ENCODE results near the gene TMEM212.

DNA sequence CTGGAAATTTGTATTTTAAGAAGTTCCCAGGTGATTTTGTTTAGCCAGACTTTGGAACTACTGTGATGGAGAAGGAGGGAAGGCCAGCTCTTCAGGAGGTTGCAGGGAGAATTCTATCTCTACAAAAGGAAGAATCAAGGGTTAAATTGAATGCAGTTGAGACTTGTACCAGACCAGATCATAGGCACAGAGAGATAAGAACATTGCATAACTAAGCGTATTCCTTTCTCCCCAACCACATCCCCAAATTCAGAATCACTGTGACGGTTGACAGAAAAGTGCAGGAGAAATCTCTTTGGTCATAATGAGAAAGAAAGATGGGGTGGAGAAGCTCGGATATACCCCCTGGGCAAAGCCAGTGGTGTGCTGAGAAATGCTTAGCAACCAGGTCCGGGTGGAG lies 40.1 kb upstream of the TMEM212 start:
- TF ChIP-seq POLR2A (IDR thresholded peaks at IDR 0.05; ENCODE audit: low read depth, low read length), result no peak
- no peak for TF ChIP-seq POLR2AphosphoS5 (IDR thresholded peaks at IDR 0.05; ENCODE audit: low read depth, low read length)
- no peak for TF ChIP-seq TAF1 (IDR thresholded peaks at IDR 0.05; ENCODE audit: borderline replicate concordance, low read depth, low read length)

Measured in GM12892 (cell line).